Effector memory CD8-positive, alpha-beta T cell (primary cell): Measurements from ENCODE around the gene CDH13.

Experiments used
- ATAC-seq: fragments of 150-1000 bp; cut with Tn5 transposase; replicated peaks from 2 replicates; pipeline ENCODE4 v1.10.0; 2021; ENCODE audit warnings: mild to moderate bottlenecking, moderate library complexity
- DNase-seq, 3 experiments: peaks; one replicate each; pipeline ENCODE4 v3.0.0; 2021
- H3K27ac Mint-ChIP-seq, 2 donors: one replicate each; pipeline ENCODE4 v1.8.0; 2022; ENCODE audit warnings: mild to moderate bottlenecking in 2 of 2, mixed read lengths in 2 of 2, moderate library complexity in 2 of 2
- H3K27me3 Mint-ChIP-seq, 2 donors: one replicate each; pipeline ENCODE4 v1.8.0; 2022; ENCODE audit warnings: mixed read lengths in 2 of 2
- H3K36me3 Mint-ChIP-seq: one replicate; pipeline ENCODE4 v1.8.0; 2022; ENCODE audit warnings: mild to moderate bottlenecking, moderate library complexity, mixed read lengths; ENCODE audit not compliant: insufficient read depth
- H3K4me1 Mint-ChIP-seq, 2 donors: one replicate each; pipeline ENCODE4 v1.8.0; 2022; ENCODE audit warnings: low read depth in 2 of 2, mixed read lengths in 2 of 2
- H3K4me3 Mint-ChIP-seq, 2 donors: one replicate each; pipeline ENCODE4 v1.8.0; 2022; ENCODE audit warnings: mild to moderate bottlenecking in 2 of 2, mixed read lengths in 2 of 2, moderate library complexity in 2 of 2
- H3K9me3 Mint-ChIP-seq, 2 donors: one replicate each; pipeline ENCODE4 v1.8.0; 2022; ENCODE audit warnings: mixed read lengths in 2 of 2

Gene CDH13

GRCh38 chr16:82845116-82845515 lies 218.3 kb downstream of the CDH13 start:
- peaks cover 6 to 11% of the 10 kb centered on the region in 2 donors for H3K27me3 Mint-ChIP-seq
- DNase-seq = no peak
- H3K36me3 Mint-ChIP-seq = no peaks in the 10 kb centered on the region
- H3K4me1 Mint-ChIP-seq = no peaks in the 10 kb centered on the region
- ATAC-seq = no peak
- H3K4me3 Mint-ChIP-seq = no peak overlapping the region
- no peak overlapping the region for H3K27ac Mint-ChIP-seq
- H3K9me3 Mint-ChIP-seq = no peaks in the 10 kb centered on the region

- peaks cover 12 to 18% of the 10 kb centered on the region in 2 donors for H3K27me3 Mint-ChIP-seq
- no peak overlapping the region for H3K4me3 Mint-ChIP-seq
- H3K27ac Mint-ChIP-seq = no peak overlapping the region
- H3K9me3 Mint-ChIP-seq = no peaks in the 10 kb centered on the region
- DNase-seq (no peak), ATAC-seq (no peak)
- no peaks in the 10 kb centered on the region for H3K4me1 Mint-ChIP-seq
- H3K36me3 Mint-ChIP-seq = no peaks in the 10 kb centered on the region
These were observed 220.0 kb downstream of the CDH13 start for GRCh38 chr16:82846806-82847205.

- Mint-ChIP-seq H3K27me3 (peaks cover 21 to 27% of the 10 kb centered on the region in 2 donors), H3K27ac (no peak overlapping the region), H3K9me3 (no peaks in the 10 kb centered on the region), H3K4me3 (no peak overlapping the region), H3K4me1 (no peaks in the 10 kb centered on the region), H3K36me3 (no peaks in the 10 kb centered on the region)
- DNase-seq (no peak), ATAC-seq (no peak)
These were observed 221.2 kb downstream of the CDH13 start for GRCh38 chr16:82848013-82848412.

GRCh38 chr16:82852388-82853008 lies 225.7 kb downstream of the CDH13 start:
- H3K36me3 Mint-ChIP-seq = no peaks in the 10 kb centered on the region
- H3K27ac Mint-ChIP-seq = no peak overlapping the region
- H3K4me3 Mint-ChIP-seq = no peak overlapping the region
- H3K27me3 Mint-ChIP-seq = peaks cover 29 to 47% of the 10 kb centered on the region in 2 donors
- ATAC-seq (no peak), DNase-seq (no peak)
- H3K9me3 Mint-ChIP-seq = no peaks in the 10 kb centered on the region
- no peaks in the 10 kb centered on the region for H3K4me1 Mint-ChIP-seq

GRCh38 chr16:82855471-82855870 lies 228.7 kb downstream of the CDH13 start:
- H3K27me3 Mint-ChIP-seq = peaks cover 22 to 53% of the 10 kb centered on the region in 2 donors
- ATAC-seq (no peak), DNase-seq (no peak)
- H3K4me3 Mint-ChIP-seq = no peak overlapping the region
- no peaks in the 10 kb centered on the region for H3K36me3 Mint-ChIP-seq
- no peaks in the 10 kb centered on the region for H3K9me3 Mint-ChIP-seq
- H3K27ac Mint-ChIP-seq = no peak overlapping the region
- no peaks in the 10 kb centered on the region for H3K4me1 Mint-ChIP-seq

GRCh38 chr16:82857693-82858365 lies 231.1 kb downstream of the CDH13 start:
- Mint-ChIP-seq H3K27ac (no peak overlapping the region), H3K4me1 (no peaks in the 10 kb centered on the region), H3K4me3 (no peak overlapping the region), H3K9me3 (no peaks in the 10 kb centered on the region), H3K36me3 (no peaks in the 10 kb centered on the region), H3K27me3 (peaks cover 8 to 38% of the 10 kb centered on the region in 2 donors)
- ATAC-seq (no peak), DNase-seq (no peak)

GRCh38 chr16:82859662-82860061 lies 232.9 kb downstream of the CDH13 start:
- Mint-ChIP-seq H3K27ac (no peak overlapping the region), H3K27me3 (peaks cover 8 to 25% of the 10 kb centered on the region in 2 donors), H3K9me3 (no peaks in the 10 kb centered on the region), H3K4me1 (no peaks in the 10 kb centered on the region), H3K4me3 (no peak overlapping the region), H3K36me3 (no peaks in the 10 kb centered on the region)
- ATAC-seq (no peak), DNase-seq (no peak)

GRCh38 chr16:82860071-82860470 lies 233.3 kb downstream of the CDH13 start:
- DNase-seq (no peak), ATAC-seq (no peak)
- H3K4me3 Mint-ChIP-seq = no peak overlapping the region
- H3K27me3 Mint-ChIP-seq = peaks cover 8 to 21% of the 10 kb centered on the region in 2 donors
- H3K36me3 Mint-ChIP-seq = no peaks in the 10 kb centered on the region
- no peaks in the 10 kb centered on the region for H3K9me3 Mint-ChIP-seq
- no peak overlapping the region for H3K27ac Mint-ChIP-seq
- H3K4me1 Mint-ChIP-seq = no peaks in the 10 kb centered on the region

GRCh38 chr16:82862057-82862456 lies 235.3 kb downstream of the CDH13 start:
- Mint-ChIP-seq H3K36me3 (no peaks in the 10 kb centered on the region), H3K4me3 (no peak overlapping the region), H3K9me3 (no peaks in the 10 kb centered on the region), H3K4me1 (peaks cover 0 to 1% of the 10 kb centered on the region in 2 donors), H3K27me3 (peaks cover 0 to 9% of the 10 kb centered on the region in 2 donors), H3K27ac (no peak overlapping the region)
- DNase-seq = no peak
- ATAC-seq = no peak

- Mint-ChIP-seq H3K27me3 (peaks cover 0 to 6% of the 10 kb centered on the region in 2 donors), H3K4me3 (no peak overlapping the region), H3K4me1 (peaks cover 0 to 4% of the 10 kb centered on the region in 2 donors), H3K36me3 (no peaks in the 10 kb centered on the region), H3K27ac (no peak overlapping the region), H3K9me3 (no peaks in the 10 kb centered on the region)
- ATAC-seq (no peak), DNase-seq (no peak)
These were observed 237.7 kb downstream of the CDH13 start for GRCh38 chr16:82864332-82865040.

GRCh38 chr16:82865412-82865811 lies 238.6 kb downstream of the CDH13 start:
- no peak for ATAC-seq

GRCh38 chr16:82867485-82867884 lies 240.7 kb downstream of the CDH13 start:
- no peak for ATAC-seq
- peaks cover 0 to 4% of the 10 kb centered on the region in 2 donors for H3K4me1 Mint-ChIP-seq
- no peaks in the 10 kb centered on the region for H3K36me3 Mint-ChIP-seq
- peaks cover 0 to 5% of the 10 kb centered on the region in 2 donors for H3K9me3 Mint-ChIP-seq
- H3K27me3 Mint-ChIP-seq = peaks cover 0 to 14% of the 10 kb centered on the region in 2 donors
- H3K4me3 Mint-ChIP-seq = no peak overlapping the region
- no peak for DNase-seq
- H3K27ac Mint-ChIP-seq = peak overlapping the region in 1 of 2 donors; percentile 41

More at GRCh38 chr16:82865412-82865811, 238.6 kb downstream of the CDH13 start:
- Mint-ChIP-seq H3K36me3 (no peaks in the 10 kb centered on the region), H3K27ac (no peak overlapping the region), H3K4me3 (no peak overlapping the region), H3K27me3 (peaks cover 0 to 11% of the 10 kb centered on the region in 2 donors), H3K4me1 (peaks cover 0 to 4% of the 10 kb centered on the region in 2 donors), H3K9me3 (no peaks in the 10 kb centered on the region)
- no peak for DNase-seq

GRCh38 chr16:82874271-82874670 lies 247.5 kb downstream of the CDH13 start:
- H3K4me3 Mint-ChIP-seq = no peak overlapping the region
- no peaks in the 10 kb centered on the region for H3K36me3 Mint-ChIP-seq
- peaks cover 0 to 25% of the 10 kb centered on the region in 2 donors for H3K27me3 Mint-ChIP-seq
- no peaks in the 10 kb centered on the region for H3K4me1 Mint-ChIP-seq
- H3K27ac Mint-ChIP-seq = no peak overlapping the region
- DNase-seq (no peak), ATAC-seq (no peak)
- peaks cover 0 to 5% of the 10 kb centered on the region in 2 donors for H3K9me3 Mint-ChIP-seq

- Mint-ChIP-seq H3K27ac (no peak overlapping the region), H3K36me3 (no peaks in the 10 kb centered on the region), H3K4me3 (no peak overlapping the region), H3K4me1 (no peaks in the 10 kb centered on the region), H3K9me3 (peaks cover 0 to 5% of the 10 kb centered on the region in 2 donors), H3K27me3 (peaks cover 0 to 21% of the 10 kb centered on the region in 2 donors)
- no peak for DNase-seq
- ATAC-seq = no peak
These were observed 247.9 kb downstream of the CDH13 start for GRCh38 chr16:82874672-82875071.
